ENCODE results near the gene EML4. TPM values are rescaled to one million over a fixed set of nuclear protein-coding genes. Genes with fewer than 3 reads are reported as not detected.
A peak's percentile ranks its signal among the peaks of the same experiment; 100 is the strongest.

The EML4 gene
- total and polyA plus RNA-seq, 2 donors (not counting 1 experiment from before 2014, with no cell fraction given), result 49.4 to 134 TPM

DNA sequence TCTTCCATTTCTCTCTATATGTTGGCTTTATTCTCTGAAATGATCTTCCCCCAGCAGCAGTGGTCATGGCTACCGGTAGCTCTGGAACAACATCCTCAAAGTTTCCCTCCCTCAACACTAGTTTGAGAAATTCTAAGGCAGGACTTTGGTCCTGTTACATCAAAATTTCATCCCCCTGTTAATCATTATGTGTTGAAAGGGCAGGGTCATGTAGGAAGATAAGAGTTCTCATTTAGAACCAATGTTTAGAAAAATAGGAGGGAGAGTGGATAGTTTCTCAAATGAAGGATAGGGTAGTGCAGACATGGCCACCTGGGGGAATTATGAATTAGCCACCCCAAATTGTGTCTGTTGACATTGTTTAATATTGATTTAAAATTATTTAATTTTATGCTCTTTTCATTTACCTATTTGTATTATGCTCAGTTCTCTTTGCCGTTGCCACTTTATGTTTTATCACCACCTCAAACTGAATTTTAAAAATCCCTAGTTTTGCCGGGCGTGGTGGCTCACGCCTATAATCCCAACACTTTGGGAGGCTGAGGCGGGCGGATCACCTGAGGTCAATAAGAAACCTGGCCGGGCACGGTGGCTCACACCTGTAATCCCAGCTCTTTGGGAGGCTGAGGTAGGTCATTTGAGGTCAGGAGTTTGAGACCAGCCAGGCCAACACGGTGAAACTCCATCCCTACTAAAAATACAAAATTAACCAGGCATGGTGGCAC, 22.3 kb downstream of the EML4 start:
- H3K4me3 Mint-ChIP-seq, result no peak overlapping the region
- H3K27me3 Mint-ChIP-seq, result no peaks in the 10 kb centered on the region
- no peak overlapping the region for H3K4me2 ChIP-seq (replicated peaks; ENCODE audit: low read depth, low read length, poor library complexity, severe bottlenecking)
- ATAC-seq (ENCODE audit: low read depth) (no peak), DNase-seq (no peak)
- intact Hi-C loops (cut with micrococcal nuclease), result no loop called here
- peaks cover 49% of the 10 kb centered on the region for H3K4me1 Mint-ChIP-seq
- no peaks in the 10 kb centered on the region for H3K9me3 Mint-ChIP-seq (ENCODE audit: insufficient read depth)
- H2AFZ ChIP-seq (ENCODE audit: insufficient read depth, low read depth, low read length, poor library complexity, severe bottlenecking), result no peak overlapping the region
- H3K36me3 ChIP-seq (replicated peaks in 1 of 2; ENCODE audit: control extremely low read depth in 1 of 2, control insufficient read depth in 1 of 2, extremely low read depth in 1 of 2, insufficient read depth in 2 of 2, low read length in 1 of 2), result peaks cover 0 to 6% of the 10 kb centered on the region in 2 experiments
- POLR2A ChIA-PET, result no interaction called here
- H3K4me3 ChIP-seq (ENCODE audit: control extremely low read depth in 1 of 5, extremely low read depth in 1 of 5, insufficient read depth in 1 of 5, low read depth in 2 of 5, low read length in 4 of 5), result no peak overlapping the region
- H3K9me3 ChIP-seq (ENCODE audit: control extremely low read depth in 1 of 3, control insufficient read depth in 2 of 3, insufficient read depth in 1 of 3, low read length in 2 of 3), result no peaks in the 10 kb centered on the region
- 100% methylated on average over 3 of the region's 10 CpGs for WGBS (ENCODE audit: insufficient coverage)
- no peak overlapping the region for H3K27ac ChIP-seq (ENCODE audit: low read length in 2 of 2)
- H4K20me1 ChIP-seq (ENCODE audit: control insufficient read depth, insufficient read depth, low read length, poor library complexity, severe bottlenecking), result peaks cover 59% of the 10 kb centered on the region
- H3K27ac Mint-ChIP-seq, result peak overlapping the region; percentile 42
- no peak overlapping the region for H3K9ac ChIP-seq (ENCODE audit: low read length)
- CTCF ChIA-PET, result interaction anchor here (0.8 to 2.8 kb wide), 4 partner anchors 29 to 104 kb away, joined by 3 to 10 read pairs (median 6); no protein-coding TSS in a partner anchor
- TF ChIP-seq, protein P1, sequence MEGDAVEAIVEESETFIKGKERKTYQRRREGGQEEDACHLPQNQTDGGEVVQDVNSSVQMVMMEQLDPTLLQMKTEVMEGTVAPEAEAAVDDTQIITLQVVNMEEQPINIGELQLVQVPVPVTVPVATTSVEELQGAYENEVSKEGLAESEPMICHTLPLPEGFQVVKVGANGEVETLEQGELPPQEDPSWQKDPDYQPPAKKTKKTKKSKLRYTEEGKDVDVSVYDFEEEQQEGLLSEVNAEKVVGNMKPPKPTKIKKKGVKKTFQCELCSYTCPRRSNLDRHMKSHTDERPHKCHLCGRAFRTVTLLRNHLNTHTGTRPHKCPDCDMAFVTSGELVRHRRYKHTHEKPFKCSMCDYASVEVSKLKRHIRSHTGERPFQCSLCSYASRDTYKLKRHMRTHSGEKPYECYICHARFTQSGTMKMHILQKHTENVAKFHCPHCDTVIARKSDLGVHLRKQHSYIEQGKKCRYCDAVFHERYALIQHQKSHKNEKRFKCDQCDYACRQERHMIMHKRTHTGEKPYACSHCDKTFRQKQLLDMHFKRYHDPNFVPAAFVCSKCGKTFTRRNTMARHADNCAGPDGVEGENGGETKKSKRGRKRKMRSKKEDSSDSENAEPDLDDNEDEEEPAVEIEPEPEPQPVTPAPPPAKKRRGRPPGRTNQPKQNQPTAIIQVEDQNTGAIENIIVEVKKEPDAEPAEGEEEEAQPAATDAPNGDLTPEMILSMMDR (IDR thresholded peaks at IDR 0.05), result no peak
- TF ChIP-seq EZH2 (IDR thresholded peaks at IDR 0.05; ENCODE audit: borderline replicate concordance, insufficient read depth, low read depth, low read length, poor library complexity, severe bottlenecking), result no peak
- H3K79me2 ChIP-seq (ENCODE audit: control insufficient read depth, insufficient read depth, low read length), result peaks cover 100% of the 10 kb centered on the region
- no peaks in the 10 kb centered on the region for H3K27me3 ChIP-seq (replicated peaks in 1 of 4; ENCODE audit: control extremely low read depth in 1 of 4, control insufficient read depth in 3 of 4, insufficient read depth in 4 of 4, low read length in 3 of 4)
- peaks cover 13 to 31% of the 10 kb centered on the region in 2 donors for H3K4me1 ChIP-seq (ENCODE audit: control insufficient read depth in 2 of 2, insufficient read depth in 2 of 2, low read length in 2 of 2)

DNA sequence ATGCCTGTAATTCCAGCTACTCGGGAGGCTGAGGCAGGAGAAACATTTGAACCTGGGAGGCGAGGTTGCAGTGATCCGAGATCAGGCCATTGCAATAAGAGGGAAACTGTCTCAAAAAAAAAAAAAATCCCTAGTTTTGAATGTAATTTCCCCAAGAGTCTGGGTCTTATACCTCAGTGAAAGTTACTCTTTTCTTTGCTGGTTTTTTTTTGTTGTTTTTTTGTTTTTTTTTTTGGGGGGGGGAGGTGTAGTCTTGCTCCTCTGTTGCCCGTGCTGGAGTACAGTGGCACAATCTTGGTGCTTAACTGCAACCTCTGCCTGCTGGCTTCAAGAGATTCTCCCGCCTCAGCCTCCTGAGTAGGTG, 22.8 kb downstream of the EML4 start:
- no peaks in the 10 kb centered on the region for H3K27me3 Mint-ChIP-seq
- ATAC-seq (ENCODE audit: low read depth) (no peak), DNase-seq (no peak)
- peaks cover 18 to 36% of the 10 kb centered on the region in 2 donors for H3K4me1 ChIP-seq (ENCODE audit: control insufficient read depth in 2 of 2, insufficient read depth in 2 of 2, low read length in 2 of 2)
- TF ChIP-seq, protein P1 (IDR thresholded peaks at IDR 0.05), result no peak
- H3K27ac ChIP-seq (ENCODE audit: low read length in 2 of 2), result no peak overlapping the region
- no peak overlapping the region for H2AFZ ChIP-seq (ENCODE audit: insufficient read depth, low read depth, low read length, poor library complexity, severe bottlenecking)
- H3K27ac Mint-ChIP-seq, result no peak overlapping the region
- peaks cover 100% of the 10 kb centered on the region for H3K79me2 ChIP-seq (ENCODE audit: control insufficient read depth, insufficient read depth, low read length)
- no peaks in the 10 kb centered on the region for H3K27me3 ChIP-seq (replicated peaks in 1 of 4; ENCODE audit: control extremely low read depth in 1 of 4, control insufficient read depth in 3 of 4, insufficient read depth in 4 of 4, low read length in 3 of 4)
- H3K9ac ChIP-seq (ENCODE audit: low read length), result no peak overlapping the region
- no peak overlapping the region for H3K4me3 Mint-ChIP-seq
- POLR2A ChIA-PET, result no interaction called here
- CTCF ChIA-PET, result interaction anchor here (0.8 kb wide), 1 partner anchor 29 kb away, joined by 3 read pairs; no protein-coding TSS in a partner anchor
- peaks cover 54% of the 10 kb centered on the region for H3K4me1 Mint-ChIP-seq
- peaks cover 0 to 7% of the 10 kb centered on the region in 2 experiments for H3K36me3 ChIP-seq (replicated peaks in 1 of 2; ENCODE audit: control extremely low read depth in 1 of 2, control insufficient read depth in 1 of 2, extremely low read depth in 1 of 2, insufficient read depth in 2 of 2, low read length in 1 of 2)
- no peak overlapping the region for H3K4me3 ChIP-seq (ENCODE audit: control extremely low read depth in 1 of 5, extremely low read depth in 1 of 5, insufficient read depth in 1 of 5, low read depth in 2 of 5, low read length in 4 of 5)
- intact Hi-C loops (cut with micrococcal nuclease), result no loop called here
- 83% methylated on average over 1 of the region's 5 CpGs for WGBS (ENCODE audit: insufficient coverage)
- H3K9me3 ChIP-seq (ENCODE audit: control extremely low read depth in 1 of 3, control insufficient read depth in 2 of 3, insufficient read depth in 1 of 3, low read length in 2 of 3), result no peaks in the 10 kb centered on the region
- no peak overlapping the region for H3K4me2 ChIP-seq (replicated peaks; ENCODE audit: low read depth, low read length, poor library complexity, severe bottlenecking)
- no peaks in the 10 kb centered on the region for H3K9me3 Mint-ChIP-seq (ENCODE audit: insufficient read depth)
- H4K20me1 ChIP-seq (ENCODE audit: control insufficient read depth, insufficient read depth, low read length, poor library complexity, severe bottlenecking), result peaks cover 65% of the 10 kb centered on the region
